Measurements from ENCODE around the gene WNK3. TPM values are rescaled to one million over a fixed set of nuclear protein-coding genes. Genes with fewer than 3 reads are reported as not detected.

Gene WNK3
- polyA plus RNA-seq, 3 donors: 4.3 to 6.4 (median 6.2) TPM

DNA sequence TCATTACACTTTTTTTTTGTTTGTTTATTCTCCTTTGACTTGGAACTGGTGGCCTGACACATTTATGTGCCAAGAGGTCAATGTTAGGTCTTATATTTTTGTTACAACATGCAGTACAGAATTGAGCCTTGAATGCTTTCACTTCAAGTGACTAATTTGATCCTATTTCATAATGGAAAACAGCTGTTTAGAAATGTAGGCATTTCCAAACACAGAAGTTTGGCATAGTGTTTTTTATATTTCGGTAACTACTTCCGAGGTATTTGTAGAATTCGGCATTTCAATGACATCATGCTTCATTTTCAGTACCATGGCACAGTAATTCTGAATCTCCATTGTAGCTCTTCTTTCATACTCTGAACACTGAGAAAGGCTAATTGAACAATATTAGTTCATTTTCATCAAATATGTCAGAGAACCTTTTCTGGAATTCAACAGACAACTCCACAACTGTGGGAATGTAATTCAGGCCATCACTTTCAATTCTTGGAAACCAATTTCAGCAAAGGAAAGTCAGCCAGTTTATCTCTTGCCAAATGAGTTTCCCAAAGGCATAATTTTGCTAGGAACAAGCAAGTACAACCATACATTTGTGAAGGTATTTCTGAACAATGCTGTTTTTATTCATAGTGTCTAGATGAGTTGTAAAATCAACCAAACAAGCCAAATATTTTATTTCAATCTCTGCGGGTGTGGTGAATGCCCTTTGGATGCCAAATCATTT lies 186.2 kb downstream of the WNK3 start:
- no peak for DNase-seq

DNA sequence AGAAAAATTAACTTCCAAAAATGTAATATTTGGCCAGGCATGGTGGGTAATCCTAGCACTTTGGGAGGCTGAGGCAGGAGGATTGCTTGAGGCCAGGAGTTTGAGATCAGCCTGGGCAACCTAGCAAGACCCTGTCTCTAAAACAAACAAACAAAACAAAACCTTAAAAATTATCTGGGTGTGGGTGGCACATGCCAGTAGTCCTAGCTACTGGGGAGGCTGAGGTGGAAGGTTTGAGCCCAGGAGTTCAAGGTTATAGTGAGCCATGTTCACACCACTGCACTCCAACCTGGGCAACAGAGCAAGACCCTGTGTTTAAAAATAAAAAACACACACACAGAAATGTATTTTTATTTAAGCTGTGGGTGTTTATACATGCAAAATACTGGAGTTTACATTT lies 186.8 kb downstream of the WNK3 start:
- no peak for DNase-seq

DNA sequence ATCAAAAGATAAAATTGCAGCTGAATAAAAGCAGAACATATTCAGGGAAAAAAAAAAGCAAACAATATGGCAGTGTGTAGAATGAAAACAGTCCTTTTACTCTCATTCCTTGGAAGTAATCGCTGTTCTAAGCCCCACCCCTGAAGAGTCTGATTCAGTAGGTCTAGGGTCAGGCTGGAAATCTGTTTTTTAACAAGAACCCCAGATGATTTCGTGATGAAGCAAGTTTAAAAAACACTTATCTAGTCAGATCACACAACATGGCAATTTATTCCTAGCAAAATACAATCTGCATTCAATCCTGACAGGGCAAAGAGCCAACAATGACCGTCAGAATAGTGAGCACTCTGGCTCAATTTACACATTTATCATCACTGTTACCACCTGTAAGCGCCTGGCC lies 190.9 kb downstream of the WNK3 start:
- DNase-seq: no peak

DNA sequence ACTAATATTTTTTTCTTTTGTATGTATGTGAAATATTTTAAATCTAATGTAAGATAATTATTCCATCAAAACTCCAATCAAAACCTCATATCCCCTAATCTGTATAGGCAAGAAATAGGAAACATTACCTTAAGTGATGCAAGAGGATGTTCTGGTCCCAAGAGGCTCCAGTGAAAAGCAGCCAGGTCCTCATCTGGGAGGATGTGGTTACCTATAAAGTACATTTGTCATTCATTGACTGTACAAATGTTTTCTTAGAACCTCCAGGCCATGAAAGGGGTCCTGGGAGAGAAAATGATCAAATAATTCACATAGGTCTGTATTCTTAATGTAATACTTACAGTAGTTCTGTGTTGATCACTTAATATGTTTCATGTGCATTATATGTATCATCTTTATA lies 200.3 kb downstream of the WNK3 start:
- no peak for DNase-seq

Other genes with a start within 250 kb of the WNK3 start
- 10 to 100 TPM in 2 of 3 donors, 1 to 10 TPM in 1; 8.7 to 12.1 (median 10.7) TPM for gene FAM120C, start 174.8 kb downstream of the WNK3 start, polyA plus RNA-seq (ENCODE audit: insufficient read length in 3 of 3)
- 10 to 100 TPM; 52.8 to 57.1 (median 54.5) TPM for gene TSR2, start 82.4 kb upstream of the WNK3 start, polyA plus RNA-seq (ENCODE audit: insufficient read length in 3 of 3)
- gene FGD1, start 138.2 kb upstream of the WNK3 start, polyA plus RNA-seq (ENCODE audit: insufficient read length in 3 of 3): 10 to 100 TPM; 18.5 to 22.3 (median 22.0) TPM
- 10 to 100 TPM; 17.8 to 24.8 (median 23.0) TPM for gene GNL3L, start 172.2 kb upstream of the WNK3 start, polyA plus RNA-seq (ENCODE audit: insufficient read length in 3 of 3)

Data from renal pelvis (tissue), 4 donors.